ENCODE results near the gene CACUL1. TPM values are rescaled to one million over a fixed set of nuclear protein-coding genes. Genes with fewer than 3 reads are reported as not detected.

CACUL1 gene
- polyA plus RNA-seq, 3 donors from 2014 or later: 23.8 to 41.4 (median 25.8) TPM

DNA sequence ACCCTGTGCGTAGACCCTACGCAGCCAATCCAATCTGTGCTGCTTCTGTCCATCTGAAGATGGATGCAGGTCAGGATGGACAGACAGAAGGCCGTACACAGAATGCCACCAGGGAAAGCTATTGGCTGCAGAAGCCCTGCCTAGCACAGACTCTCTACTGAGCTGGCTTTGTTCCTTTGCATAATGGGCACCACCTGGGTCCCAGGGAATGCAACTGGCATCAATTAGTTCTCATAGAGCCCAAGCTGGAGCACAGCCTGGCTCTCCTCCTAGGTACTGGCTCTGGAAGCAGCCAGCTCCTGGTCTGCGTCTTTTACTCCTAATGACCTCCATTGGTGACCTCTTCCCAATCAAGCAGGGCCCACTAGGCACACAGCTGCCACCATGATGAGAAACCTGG lies 26.8 kb upstream of the CACUL1 start:
- no peak overlapping the region for H3K27ac Mint-ChIP-seq
- H3K4me1 Mint-ChIP-seq: no peaks in the 10 kb centered on the region
- DNase-seq: no peak
- peaks cover 0 to 3% (median 0%) of the 10 kb centered on the region in 6 donors for H3K9me3 Mint-ChIP-seq
- no peaks in the 10 kb centered on the region for H3K36me3 Mint-ChIP-seq
- peaks cover 0 to 7% (median 2%) of the 10 kb centered on the region in 3 donors for H3K27me3 Mint-ChIP-seq (ENCODE audit: low read depth in 3 of 3)
- no peak overlapping the region for H3K4me3 Mint-ChIP-seq

DNA sequence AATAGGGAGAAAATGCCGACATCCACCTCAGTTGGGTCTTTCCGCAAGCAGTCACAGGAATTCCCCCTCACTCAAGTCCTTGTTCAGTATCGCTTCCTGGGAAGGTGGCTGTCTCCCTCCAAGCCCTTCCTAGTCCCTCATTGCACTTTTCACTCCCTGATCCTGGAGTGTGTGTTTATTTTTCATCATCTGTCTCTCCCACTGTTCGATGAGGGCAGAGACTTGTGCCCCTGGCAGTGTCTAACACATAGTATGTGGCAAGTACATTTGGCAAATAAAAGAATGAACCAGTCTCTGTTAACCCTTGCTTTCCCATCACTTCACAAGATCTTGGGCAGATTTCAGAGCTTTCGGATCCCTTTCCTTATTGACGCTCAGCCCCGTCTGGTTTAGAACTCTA lies 24.0 kb upstream of the CACUL1 start:
- DNase-seq: no peak
- Mint-ChIP-seq H3K36me3 (no peaks in the 10 kb centered on the region), H3K4me1 (no peaks in the 10 kb centered on the region), H3K27me3 (ENCODE audit: low read depth in 3 of 3) (peaks cover 2 to 7% (median 6%) of the 10 kb centered on the region in 3 donors), H3K4me3 (no peak overlapping the region), H3K9me3 (peaks cover 0 to 3% (median 0%) of the 10 kb centered on the region in 6 donors), H3K27ac (no peak overlapping the region)

DNA sequence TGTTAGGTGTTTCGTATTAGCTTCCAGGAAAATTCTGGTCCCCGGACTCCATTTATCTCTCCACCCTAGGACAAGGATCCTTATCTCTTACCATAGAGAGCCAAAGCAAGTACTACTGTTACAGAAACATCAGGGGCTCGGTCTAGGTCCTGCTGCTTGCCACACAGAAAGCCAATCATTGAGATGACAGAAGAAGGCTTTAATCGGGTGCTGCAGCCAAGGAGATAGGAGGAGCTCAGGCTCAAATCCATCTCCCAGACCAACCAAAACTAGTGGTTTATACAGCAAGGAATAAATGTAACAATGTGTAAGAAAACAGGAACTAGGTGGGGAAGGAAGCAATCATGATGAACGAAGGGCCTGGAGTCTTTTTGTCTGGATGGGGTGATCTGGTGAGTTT lies 22.2 kb upstream of the CACUL1 start:
- H3K4me3 Mint-ChIP-seq: no peak overlapping the region
- no peaks in the 10 kb centered on the region for H3K36me3 Mint-ChIP-seq
- H3K27me3 Mint-ChIP-seq (ENCODE audit: low read depth in 3 of 3): peaks cover 2 to 13% (median 7%) of the 10 kb centered on the region in 3 donors
- peaks cover 0 to 3% (median 0%) of the 10 kb centered on the region in 6 donors for H3K9me3 Mint-ChIP-seq
- H3K4me1 Mint-ChIP-seq: no peaks in the 10 kb centered on the region
- H3K27ac Mint-ChIP-seq: no peak overlapping the region
- DNase-seq: no peak

- H3K27ac Mint-ChIP-seq: no peak overlapping the region
- H3K27me3 Mint-ChIP-seq (ENCODE audit: low read depth in 3 of 3): peaks cover 2 to 13% (median 7%) of the 10 kb centered on the region in 3 donors
Observed at GRCh38 chr10:118776033-118776432, 21.3 kb upstream of the CACUL1 start.

GRCh38 chr10:118775478-118775877 lies 20.7 kb upstream of the CACUL1 start:
- H3K4me1 Mint-ChIP-seq: no peaks in the 10 kb centered on the region
- no peaks in the 10 kb centered on the region for H3K36me3 Mint-ChIP-seq
- no peak overlapping the region for H3K27ac Mint-ChIP-seq
- DNase-seq: no peak
- peaks cover 0 to 3% (median 0%) of the 10 kb centered on the region in 6 donors for H3K9me3 Mint-ChIP-seq
- H3K27me3 Mint-ChIP-seq (ENCODE audit: low read depth in 3 of 3): peaks cover 2 to 13% (median 7%) of the 10 kb centered on the region in 3 donors
- H3K4me3 Mint-ChIP-seq: no peak overlapping the region

More at GRCh38 chr10:118776033-118776432, 21.3 kb upstream of the CACUL1 start:
- Mint-ChIP-seq H3K4me1 (no peaks in the 10 kb centered on the region), H3K9me3 (peaks cover 0 to 3% (median 0%) of the 10 kb centered on the region in 6 donors), H3K4me3 (no peak overlapping the region), H3K36me3 (no peaks in the 10 kb centered on the region)
- no peak for DNase-seq

GRCh38 chr10:118773041-118773440 lies 18.3 kb upstream of the CACUL1 start:
- peaks cover 0 to 3% (median 0%) of the 10 kb centered on the region in 6 donors for H3K9me3 Mint-ChIP-seq
- no peak for DNase-seq
- H3K36me3 Mint-ChIP-seq: no peaks in the 10 kb centered on the region
- no peaks in the 10 kb centered on the region for H3K4me1 Mint-ChIP-seq
- H3K27me3 Mint-ChIP-seq (ENCODE audit: low read depth in 3 of 3): peaks cover 2 to 14% (median 4%) of the 10 kb centered on the region in 3 donors
- no peak overlapping the region for H3K27ac Mint-ChIP-seq
- H3K4me3 Mint-ChIP-seq: no peak overlapping the region

- H3K27me3 Mint-ChIP-seq (ENCODE audit: low read depth in 3 of 3): peaks cover 0 to 14% (median under 1%) of the 10 kb centered on the region in 3 donors
- H3K4me1 Mint-ChIP-seq: no peaks in the 10 kb centered on the region
- no peak for DNase-seq
- H3K36me3 Mint-ChIP-seq: no peaks in the 10 kb centered on the region
- no peak overlapping the region for H3K27ac Mint-ChIP-seq
- H3K4me3 Mint-ChIP-seq: no peak overlapping the region
- no peaks in the 10 kb centered on the region for H3K9me3 Mint-ChIP-seq
Observed at GRCh38 chr10:118771976-118772375, 17.2 kb upstream of the CACUL1 start.

DNA sequence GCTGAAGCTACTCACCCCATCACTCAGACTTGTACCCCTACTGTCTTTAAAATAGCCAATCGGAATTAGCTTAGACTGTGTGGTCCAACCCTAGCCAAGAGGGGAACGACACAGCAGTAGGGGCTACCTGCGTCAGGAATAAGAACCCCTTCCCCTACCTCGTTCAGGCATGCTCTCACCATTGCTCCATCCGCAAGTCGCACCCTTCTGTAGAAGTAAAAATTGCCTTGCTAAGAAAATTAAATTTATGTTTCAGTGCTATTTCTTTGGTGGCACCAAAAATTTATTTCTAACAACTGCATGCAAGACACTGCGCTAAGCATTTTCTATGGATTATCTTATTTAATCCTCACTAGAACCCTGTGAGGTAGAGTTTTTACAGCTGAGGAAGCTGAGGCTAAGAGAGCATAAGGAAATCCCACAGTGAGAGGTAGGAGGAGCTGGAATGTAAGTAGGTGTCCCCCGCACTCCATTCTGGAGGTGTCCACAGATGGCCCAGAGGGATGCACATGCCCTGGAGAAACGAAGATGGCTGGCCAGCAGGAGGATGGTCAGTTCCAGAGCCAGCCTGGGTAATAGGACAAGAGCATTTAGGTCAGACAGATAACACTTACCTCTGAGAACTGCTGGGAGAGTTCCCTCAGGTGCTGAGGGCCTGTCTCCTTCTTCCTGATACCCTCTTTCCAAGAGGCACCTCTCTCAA lies 15.3 kb upstream of the CACUL1 start:
- H3K9me3 Mint-ChIP-seq: no peaks in the 10 kb centered on the region
- DNase-seq: no peak
- H3K27ac Mint-ChIP-seq: no peak overlapping the region
- H3K27me3 Mint-ChIP-seq (ENCODE audit: low read depth in 3 of 3): peaks cover 0 to 14% (median 0%) of the 10 kb centered on the region in 3 donors
- H3K4me1 Mint-ChIP-seq: no peaks in the 10 kb centered on the region
- H3K4me3 Mint-ChIP-seq: no peak overlapping the region
- H3K36me3 Mint-ChIP-seq: no peaks in the 10 kb centered on the region

- Mint-ChIP-seq H3K9me3 (no peaks in the 10 kb centered on the region), H3K36me3 (no peaks in the 10 kb centered on the region), H3K4me3 (no peak overlapping the region), H3K27ac (no peak overlapping the region), H3K4me1 (no peaks in the 10 kb centered on the region), H3K27me3 (ENCODE audit: low read depth in 3 of 3) (peaks cover 0 to 8% (median 0%) of the 10 kb centered on the region in 3 donors)
- DNase-seq: no peak
Observed at GRCh38 chr10:118768041-118768919, 13.5 kb upstream of the CACUL1 start.

DNA sequence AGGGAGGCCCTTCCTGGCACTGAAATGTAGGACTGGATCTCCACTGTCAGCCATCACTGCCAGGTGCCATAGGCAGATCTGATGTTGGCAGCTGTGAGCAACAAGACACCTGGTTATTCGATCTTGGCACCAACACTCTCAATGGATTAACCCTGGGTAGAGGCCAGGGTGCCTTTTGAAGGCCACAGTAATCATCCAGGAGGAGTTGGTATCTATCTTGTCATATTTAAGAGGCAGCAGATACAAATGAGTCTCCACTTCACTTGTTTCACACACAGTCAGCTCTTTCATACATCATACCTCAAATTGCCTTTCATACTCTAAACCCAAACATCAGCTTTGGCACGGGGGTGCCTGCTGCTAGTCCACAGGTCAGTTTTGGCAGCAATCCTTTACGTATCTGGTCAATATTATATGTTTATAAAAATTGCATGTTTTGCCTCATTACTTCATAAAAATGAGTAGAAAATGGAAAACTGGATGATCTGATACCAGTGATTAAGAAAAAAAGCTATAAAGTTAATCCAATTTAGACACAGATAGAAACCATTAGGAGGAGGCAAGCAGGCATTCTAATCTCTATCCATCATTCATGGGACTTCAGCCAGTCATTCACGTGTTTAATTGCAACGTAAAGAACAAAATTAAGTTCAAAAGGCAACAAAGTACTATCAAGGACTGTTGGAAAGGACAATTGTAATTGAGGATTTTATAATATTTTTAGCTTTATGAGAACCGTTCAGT lies 12.7 kb upstream of the CACUL1 start:
- H3K4me3 Mint-ChIP-seq: no peak overlapping the region
- no peak for DNase-seq

GRCh38 chr10:118764195-118764594 lies 9.4 kb upstream of the CACUL1 start:
- Mint-ChIP-seq H3K4me1 (no peaks in the 10 kb centered on the region), H3K27ac (no peak overlapping the region)

More for the DNA sequence above, 12.7 kb upstream of the CACUL1 start:
- no peaks in the 10 kb centered on the region for H3K9me3 Mint-ChIP-seq
- H3K4me1 Mint-ChIP-seq: no peaks in the 10 kb centered on the region
- peaks cover 0 to 5% (median 0%) of the 10 kb centered on the region in 3 donors for H3K27me3 Mint-ChIP-seq (ENCODE audit: low read depth in 3 of 3)
- H3K36me3 Mint-ChIP-seq: no peaks in the 10 kb centered on the region
- no peak overlapping the region for H3K27ac Mint-ChIP-seq

GRCh38 chr10:118763202-118763988 lies 8.6 kb upstream of the CACUL1 start:
- Mint-ChIP-seq H3K36me3 (no peaks in the 10 kb centered on the region), H3K4me3 (no peak overlapping the region), H3K9me3 (no peaks in the 10 kb centered on the region), H3K27me3 (ENCODE audit: low read depth in 3 of 3) (peaks cover 0 to 5% (median 3%) of the 10 kb centered on the region in 3 donors), H3K27ac (no peak overlapping the region), H3K4me1 (no peaks in the 10 kb centered on the region)
- no peak for DNase-seq

More at GRCh38 chr10:118764195-118764594, 9.4 kb upstream of the CACUL1 start:
- DNase-seq: no peak
- H3K4me3 Mint-ChIP-seq: no peak overlapping the region
- H3K9me3 Mint-ChIP-seq: no peaks in the 10 kb centered on the region
- H3K36me3 Mint-ChIP-seq: no peaks in the 10 kb centered on the region
- H3K27me3 Mint-ChIP-seq (ENCODE audit: low read depth in 3 of 3): peaks cover 0 to 5% (median 3%) of the 10 kb centered on the region in 3 donors

GRCh38 chr10:118760265-118760664 lies 5.5 kb upstream of the CACUL1 start:
- Mint-ChIP-seq H3K27me3 (ENCODE audit: low read depth in 3 of 3) (peaks cover 2 to 13% (median 9%) of the 10 kb centered on the region in 3 donors), H3K27ac (no peak overlapping the region)

More at GRCh38 chr10:118760265-118760664, 5.5 kb upstream of the CACUL1 start:
- H3K36me3 Mint-ChIP-seq: no peaks in the 10 kb centered on the region
- no peak overlapping the region for H3K4me3 Mint-ChIP-seq
- peaks cover 4 to 5% of the 10 kb centered on the region in 2 donors for H3K4me1 Mint-ChIP-seq
- no peaks in the 10 kb centered on the region for H3K9me3 Mint-ChIP-seq
- DNase-seq: no peak

Measured in immature natural killer cell (primary cell).